H54 (cell line): Measurements from ENCODE around the gene WDR47.
"Not testable (repeated sequence)": the region's sequence is repeated elsewhere in the genome, so short reads cannot be mapped to it uniquely, and the experiment has no call there.

Experiments used
- DNase-seq: peaks from one replicate; pipeline ENCODE4 v3.0.0; 2011; ENCODE audit warnings: low spot score, mixed read lengths; ENCODE audit not compliant: insufficient read length
- FAIRE-seq: peaks from 3 replicates; lab custom pipeline; 2011; peaks lifted over from hg19 to GRCh38; lab: Jason Lieb, UNC
- POLR2A ChIP-seq: IDR thresholded peaks from 2 replicates; pipeline ENCODE4 v1.6.1; 2011; ENCODE audit warnings: low read depth, mild to moderate bottlenecking, low read length

WDR47 gene

GRCh38 chr1:109075531-109076490, 33.9 kb upstream of the WDR47 start, which contains the start of gene TAF13:
TSS of gene TAF13 (minus strand) at chr1:109076003. CDS start at chr1:109075947, 56 bp downstream.
- peak; percentile 89 for FAIRE-seq
- peak; percentile 95 for DNase-seq
- TF ChIP-seq POLR2A = peak; percentile 97

DNA sequence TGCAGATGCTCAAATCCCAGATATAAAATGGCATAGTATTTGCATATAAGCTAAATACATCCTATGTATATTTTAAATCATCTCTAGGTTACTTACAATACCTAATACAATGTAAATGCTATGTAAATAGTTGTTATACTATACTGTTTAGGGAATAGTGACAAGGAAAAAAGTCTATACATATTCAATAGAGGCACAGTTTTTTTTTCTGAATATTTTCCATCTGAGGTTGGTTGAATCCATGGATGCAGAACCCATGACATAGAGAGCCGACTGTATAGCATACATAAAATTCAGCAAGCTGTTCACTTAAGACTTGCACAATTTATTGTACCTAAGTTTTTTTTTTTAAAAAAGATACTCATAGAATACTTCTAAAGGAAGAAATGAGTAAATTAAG, 27.4 kb upstream of the WDR47 start:
- DNase-seq = no peak
- FAIRE-seq = no peak
- no peak for TF ChIP-seq POLR2A

- no peak for DNase-seq
- no peak for FAIRE-seq
- TF ChIP-seq POLR2A = no peak
Measured at GRCh38 chr1:109067883-109068282, 26.0 kb upstream of the WDR47 start.

GRCh38 chr1:109065137-109065536, 23.2 kb upstream of the WDR47 start:
- no peak for DNase-seq
- FAIRE-seq = no peak
- TF ChIP-seq POLR2A = no peak

DNA sequence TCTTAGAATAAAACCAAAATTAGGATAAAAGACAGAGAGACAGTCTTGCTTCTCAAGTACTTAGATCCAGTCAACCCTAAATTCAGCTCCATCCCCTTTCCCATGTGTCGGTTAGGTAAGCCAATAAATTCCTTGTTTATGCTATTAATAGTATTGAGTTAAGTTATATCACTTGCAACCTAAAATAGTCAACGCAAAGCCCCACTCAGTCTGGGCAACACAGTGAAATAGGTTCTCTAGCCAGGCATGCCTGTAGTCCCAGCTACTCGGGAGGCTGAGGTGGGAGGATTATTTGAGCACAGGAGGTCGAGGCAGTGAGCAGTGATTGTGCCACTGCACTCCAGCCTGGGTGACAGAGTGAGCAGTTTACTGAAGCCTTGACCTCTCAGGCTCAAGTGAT, 19.3 kb upstream of the WDR47 start:
- no peak for FAIRE-seq
- TF ChIP-seq POLR2A = no peak
- DNase-seq = no peak

- DNase-seq = no peak
- FAIRE-seq = no peak
- no peak for TF ChIP-seq POLR2A
Measured at GRCh38 chr1:109060707-109061106, 18.8 kb upstream of the WDR47 start.

DNA sequence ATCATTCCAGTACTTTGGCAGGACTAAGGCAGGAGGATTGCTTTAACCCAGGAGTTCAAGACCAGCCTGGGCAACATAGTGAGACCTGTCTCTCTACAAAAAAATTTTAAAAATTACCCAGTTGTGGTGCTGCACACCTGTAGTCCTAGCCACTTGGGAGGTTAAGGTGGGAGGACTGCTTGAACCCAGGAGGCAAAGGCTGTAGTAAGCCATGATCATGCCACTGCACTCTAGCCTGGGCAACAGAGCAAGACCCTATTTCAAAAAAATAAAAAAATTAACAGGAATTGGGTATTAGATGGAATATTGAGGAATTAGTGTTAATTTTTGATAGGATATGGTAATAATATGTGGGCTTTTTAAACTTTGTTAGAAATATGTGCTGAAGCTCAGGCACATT, 17.1 kb upstream of the WDR47 start:
- FAIRE-seq = no peak
- TF ChIP-seq POLR2A = no peak
- DNase-seq = no peak

DNA sequence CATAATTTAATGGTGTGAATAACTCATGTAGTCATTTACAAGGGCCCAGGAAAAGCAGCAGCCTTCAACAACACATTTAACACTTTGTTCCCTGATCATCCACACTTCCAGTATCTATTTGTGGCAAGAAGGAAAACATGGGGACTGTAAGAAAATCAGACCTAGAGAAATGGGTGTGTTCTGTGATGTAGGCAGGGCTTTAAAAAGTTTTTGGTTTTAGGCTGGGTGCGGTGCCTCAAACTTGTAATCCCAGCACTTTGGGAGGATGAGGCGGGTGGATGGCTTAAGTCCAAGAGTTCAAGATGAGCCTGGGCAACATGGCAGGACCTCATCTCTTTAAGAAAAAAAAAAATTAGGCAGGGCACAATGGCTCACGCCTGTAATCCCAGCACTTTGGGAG, 14.2 kb upstream of the WDR47 start:
- no peak for TF ChIP-seq POLR2A
- FAIRE-seq (no peak), DNase-seq (no peak)

DNA sequence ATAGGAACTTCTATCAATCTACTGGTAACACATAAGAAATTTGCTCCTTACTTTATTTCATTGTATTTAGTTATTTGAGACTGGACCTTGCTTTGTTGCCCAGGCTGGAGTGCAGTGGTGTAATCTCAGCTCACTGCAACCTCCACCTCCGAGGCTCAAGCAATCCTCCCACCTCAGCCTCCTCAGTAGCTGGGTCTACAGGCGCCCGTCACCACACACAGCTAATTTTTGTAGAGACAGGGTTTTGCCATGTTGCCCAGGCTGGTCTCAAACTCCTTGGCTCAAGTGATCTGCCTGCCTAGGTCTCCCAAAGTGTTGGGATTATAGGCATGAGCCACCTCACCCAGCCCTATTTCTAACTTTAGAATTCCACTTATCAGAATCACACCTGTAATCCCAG, 10.2 kb upstream of the WDR47 start:
- not testable (repeated sequence) for DNase-seq, FAIRE-seq

DNA sequence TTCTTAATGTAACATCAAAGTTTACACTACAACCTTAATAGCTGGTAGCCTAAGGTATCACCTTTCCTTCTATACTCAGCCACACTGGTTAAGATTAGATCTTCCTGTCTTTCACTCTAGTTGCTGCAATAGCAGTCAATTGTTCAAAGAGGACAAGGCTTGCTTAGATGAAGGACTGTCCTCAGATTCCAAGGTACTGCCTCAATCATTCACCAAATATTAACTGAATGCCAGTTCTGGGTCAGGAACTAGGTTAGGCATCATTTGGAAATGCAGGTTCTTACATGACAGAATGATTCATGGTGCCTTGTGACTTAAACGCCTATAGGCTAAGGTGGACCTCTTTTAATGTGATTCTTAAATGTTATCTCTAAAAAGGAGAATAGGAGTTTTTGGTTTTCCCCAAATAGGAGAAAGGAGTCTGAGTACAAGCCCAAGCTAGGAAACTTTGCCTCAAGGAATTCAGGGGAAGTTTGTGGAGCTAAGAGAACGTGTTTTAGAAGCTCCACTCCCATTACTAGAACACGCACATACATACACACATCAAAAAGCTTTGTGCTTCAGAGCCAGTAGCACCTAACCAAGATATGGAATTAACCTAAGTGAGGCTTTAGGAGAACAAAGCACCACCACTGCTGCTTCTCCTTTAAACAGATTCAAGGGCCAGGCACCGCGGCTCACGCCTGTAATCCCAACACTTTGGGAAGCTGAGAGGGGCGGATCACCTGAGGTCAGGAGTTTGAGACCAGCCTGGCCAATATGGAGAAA, 8.5 kb upstream of the WDR47 start:
- DNase-seq (no peak), FAIRE-seq (no peak)
- TF ChIP-seq POLR2A = no peak

- no peak for FAIRE-seq
- TF ChIP-seq POLR2A = no peak
- no peak for DNase-seq
Measured at GRCh38 chr1:109048335-109048734, 6.4 kb upstream of the WDR47 start.

DNA sequence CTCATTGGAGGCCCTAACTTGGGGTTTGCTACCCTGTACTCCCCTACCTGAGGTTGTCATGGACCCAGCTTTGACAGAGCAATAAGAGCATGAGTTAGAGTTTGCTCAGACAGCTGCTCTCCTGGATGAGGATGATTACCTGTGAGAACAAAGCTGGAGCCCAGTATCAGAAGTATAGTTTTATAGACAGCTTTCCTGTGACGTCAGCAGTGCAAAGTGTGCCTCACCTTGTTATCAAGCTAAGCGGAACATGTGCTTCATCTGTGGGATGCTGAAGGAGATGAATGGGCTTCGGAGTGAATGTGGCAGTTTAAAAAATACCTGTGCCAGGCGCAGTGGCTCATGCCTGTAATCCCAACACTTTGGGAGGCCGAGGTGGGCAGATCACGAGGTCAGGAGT, 5.4 kb upstream of the WDR47 start:
- FAIRE-seq = no peak
- TF ChIP-seq POLR2A = no peak
- no peak for DNase-seq

- no peak for DNase-seq
Measured at GRCh38 chr1:109046671-109047070, 4.8 kb upstream of the WDR47 start.

DNA sequence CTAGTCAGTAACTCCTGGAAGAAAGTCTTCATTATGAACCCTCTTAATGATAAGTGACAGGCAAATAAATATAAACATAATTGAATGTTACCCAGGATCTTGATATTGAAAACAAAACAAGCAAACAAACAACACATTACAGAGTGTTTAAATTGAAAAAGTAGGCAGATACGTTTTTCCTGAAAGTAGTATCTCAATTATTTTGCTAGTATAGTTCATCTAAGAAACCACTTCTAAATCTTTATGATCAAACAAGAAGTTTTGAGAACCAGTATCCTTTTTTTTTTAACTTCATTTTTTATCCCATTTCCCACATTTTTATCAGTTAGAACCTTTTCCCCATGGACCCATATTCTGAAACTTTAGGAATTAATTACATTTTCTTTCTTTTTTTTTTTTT, 3.7 kb upstream of the WDR47 start:
- TF ChIP-seq POLR2A = no peak
- FAIRE-seq = no peak
- no peak for DNase-seq

More at GRCh38 chr1:109046671-109047070, 4.8 kb upstream of the WDR47 start:
- no peak for TF ChIP-seq POLR2A
- no peak for FAIRE-seq

GRCh38 chr1:109040989-109041620, 797 bp downstream of the WDR47 start:
- DNase-seq = peak; percentile 33
- no peak for FAIRE-seq
- TF ChIP-seq POLR2A = no peak
